ENCODE results near the gene CFLAR.

The CFLAR gene

DNA sequence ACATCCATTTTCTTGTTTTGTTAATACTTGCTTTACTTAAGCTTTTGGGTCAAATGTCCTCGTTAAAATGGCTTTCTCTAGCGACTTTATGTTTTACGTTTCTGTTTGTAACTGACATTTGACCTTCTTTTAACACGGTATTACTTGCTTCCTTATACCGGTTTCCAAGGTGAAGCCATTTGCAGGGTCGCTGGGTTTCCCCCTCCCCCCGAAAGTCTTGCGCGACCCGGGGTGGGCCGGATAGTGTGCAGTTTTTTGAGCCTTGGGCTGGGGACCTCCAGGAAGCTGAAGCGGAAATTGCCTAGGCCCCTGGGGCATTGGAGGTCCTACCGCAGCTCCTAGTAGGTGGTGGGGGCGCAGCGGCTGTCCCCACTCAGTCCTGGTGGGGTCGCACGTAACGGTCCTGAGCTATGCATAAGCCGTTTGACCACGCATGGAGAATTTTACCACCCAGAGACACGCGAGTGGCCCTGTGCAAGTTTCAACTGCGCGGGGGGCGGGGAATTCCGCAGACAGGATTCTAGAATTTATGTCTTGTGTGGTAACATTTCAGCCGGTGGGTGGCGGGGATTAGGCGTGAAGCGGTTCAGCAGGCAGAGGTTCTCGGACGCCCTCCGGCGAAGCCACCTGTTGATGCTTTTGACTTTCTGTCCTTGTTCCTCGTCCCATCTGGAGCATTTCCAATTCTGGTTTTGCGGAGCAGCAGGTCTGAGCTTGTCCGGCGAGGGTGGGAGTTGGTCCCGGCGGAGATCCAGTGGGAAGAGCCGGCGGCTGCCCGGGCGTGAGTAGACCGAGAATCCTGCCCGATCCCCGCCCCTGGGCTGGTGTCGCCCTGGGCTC, 2.4 kb downstream of the CFLAR start (continued):
- TF ChIP-seq, protein P1, sequence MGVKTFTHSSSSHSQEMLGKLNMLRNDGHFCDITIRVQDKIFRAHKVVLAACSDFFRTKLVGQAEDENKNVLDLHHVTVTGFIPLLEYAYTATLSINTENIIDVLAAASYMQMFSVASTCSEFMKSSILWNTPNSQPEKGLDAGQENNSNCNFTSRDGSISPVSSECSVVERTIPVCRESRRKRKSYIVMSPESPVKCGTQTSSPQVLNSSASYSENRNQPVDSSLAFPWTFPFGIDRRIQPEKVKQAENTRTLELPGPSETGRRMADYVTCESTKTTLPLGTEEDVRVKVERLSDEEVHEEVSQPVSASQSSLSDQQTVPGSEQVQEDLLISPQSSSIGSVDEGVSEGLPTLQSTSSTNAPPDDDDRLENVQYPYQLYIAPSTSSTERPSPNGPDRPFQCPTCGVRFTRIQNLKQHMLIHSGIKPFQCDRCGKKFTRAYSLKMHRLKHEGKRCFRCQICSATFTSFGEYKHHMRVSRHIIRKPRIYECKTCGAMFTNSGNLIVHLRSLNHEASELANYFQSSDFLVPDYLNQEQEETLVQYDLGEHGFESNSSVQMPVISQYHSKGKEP (tag by site-specific recombination; IDR thresholded peaks at IDR 0.05) = no peak
- no peak for TF ChIP-seq ZNF350 (tag by site-specific recombination; IDR thresholded peaks at IDR 0.05)
- no peak for TF ChIP-seq ZNF174 (tag by site-specific recombination; IDR thresholded peaks at IDR 0.05)
- TF ChIP-seq, protein P2, sequence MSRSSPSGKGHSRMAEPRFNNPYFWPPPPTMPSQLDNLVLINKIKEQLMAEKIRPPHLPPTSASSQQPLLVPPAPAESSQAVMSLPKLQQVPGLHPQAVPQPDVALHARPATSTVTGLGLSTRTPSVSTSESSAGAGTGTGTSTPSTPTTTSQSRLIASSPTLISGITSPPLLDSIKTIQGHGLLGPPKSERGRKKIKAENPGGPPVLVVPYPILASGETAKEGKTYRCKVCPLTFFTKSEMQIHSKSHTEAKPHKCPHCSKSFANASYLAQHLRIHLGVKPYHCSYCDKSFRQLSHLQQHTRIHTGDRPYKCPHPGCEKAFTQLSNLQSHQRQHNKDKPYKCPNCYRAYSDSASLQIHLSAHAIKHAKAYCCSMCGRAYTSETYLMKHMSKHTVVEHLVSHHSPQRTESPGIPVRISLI (tag by site-specific recombination; IDR thresholded peaks at IDR 0.05) = no peak
- TF ChIP-seq, protein P3, sequence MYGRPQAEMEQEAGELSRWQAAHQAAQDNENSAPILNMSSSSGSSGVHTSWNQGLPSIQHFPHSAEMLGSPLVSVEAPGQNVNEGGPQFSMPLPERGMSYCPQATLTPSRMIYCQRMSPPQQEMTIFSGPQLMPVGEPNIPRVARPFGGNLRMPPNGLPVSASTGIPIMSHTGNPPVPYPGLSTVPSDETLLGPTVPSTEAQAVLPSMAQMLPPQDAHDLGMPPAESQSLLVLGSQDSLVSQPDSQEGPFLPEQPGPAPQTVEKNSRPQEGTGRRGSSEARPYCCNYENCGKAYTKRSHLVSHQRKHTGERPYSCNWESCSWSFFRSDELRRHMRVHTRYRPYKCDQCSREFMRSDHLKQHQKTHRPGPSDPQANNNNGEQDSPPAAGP (tag by site-specific recombination; IDR thresholded peaks at IDR 0.05) = no peak; the same call in 1 of the 2 replicates
- no peak for TF ChIP-seq WT1 (tag by site-specific recombination; IDR thresholded peaks at IDR 0.05)
- no peak for TF ChIP-seq TCF7L2 (IDR thresholded peaks at IDR 0.05; ENCODE audit: borderline replicate concordance, low read depth, low read length)
- TF ChIP-seq, protein P4, sequence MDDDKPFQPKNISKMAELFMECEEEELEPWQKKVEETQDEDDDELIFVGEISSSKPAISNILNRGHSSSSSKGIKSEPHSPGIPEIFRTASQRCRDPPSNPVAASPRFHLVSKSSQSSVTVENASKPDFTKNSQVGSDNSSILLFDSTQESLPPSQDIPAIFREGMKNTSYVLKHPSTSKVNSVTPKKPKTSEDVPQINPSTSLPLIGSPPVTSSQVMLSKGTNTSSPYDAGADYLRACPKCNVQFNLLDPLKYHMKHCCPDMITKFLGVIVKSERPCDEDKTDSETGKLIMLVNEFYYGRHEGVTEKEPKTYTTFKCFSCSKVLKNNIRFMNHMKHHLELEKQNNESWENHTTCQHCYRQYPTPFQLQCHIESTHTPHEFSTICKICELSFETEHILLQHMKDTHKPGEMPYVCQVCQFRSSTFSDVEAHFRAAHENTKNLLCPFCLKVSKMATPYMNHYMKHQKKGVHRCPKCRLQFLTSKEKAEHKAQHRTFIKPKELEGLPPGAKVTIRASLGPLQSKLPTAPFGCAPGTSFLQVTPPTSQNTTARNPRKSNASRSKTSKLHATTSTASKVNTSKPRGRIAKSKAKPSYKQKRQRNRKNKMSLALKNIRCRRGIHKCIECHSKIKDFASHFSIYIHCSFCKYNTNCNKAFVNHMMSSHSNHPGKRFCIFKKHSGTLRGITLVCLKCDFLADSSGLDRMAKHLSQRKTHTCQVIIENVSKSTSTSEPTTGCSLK (tag by site-specific recombination; IDR thresholded peaks at IDR 0.05) = no peak
- TF ChIP-seq, protein P5, sequence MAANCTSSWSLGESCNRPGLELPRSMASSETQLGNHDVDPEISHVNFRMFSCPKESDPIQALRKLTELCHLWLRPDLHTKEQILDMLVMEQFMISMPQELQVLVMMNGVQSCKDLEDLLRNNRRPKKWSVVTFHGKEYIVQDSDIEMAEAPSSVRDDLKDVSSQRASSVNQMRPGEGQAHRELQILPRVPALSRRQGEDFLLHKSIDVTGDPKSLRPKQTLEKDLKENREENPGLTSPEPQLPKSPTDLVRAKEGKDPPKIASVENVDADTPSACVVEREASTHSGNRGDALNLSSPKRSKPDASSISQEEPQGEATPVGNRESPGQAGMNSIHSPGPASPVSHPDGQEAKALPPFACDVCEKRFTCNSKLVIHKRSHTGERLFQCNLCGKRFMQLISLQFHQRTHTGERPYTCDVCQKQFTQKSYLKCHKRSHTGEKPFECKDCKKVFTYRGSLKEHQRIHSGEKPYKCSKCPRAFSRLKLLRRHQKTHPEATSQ (tag by site-specific recombination; IDR thresholded peaks at IDR 0.05) = no peak; the same call in 1 of the 2 replicates
- no peak for TF ChIP-seq ZNF138 (tag by site-specific recombination; IDR thresholded peaks at IDR 0.05; ENCODE audit: borderline replicate concordance)
- TF ChIP-seq ZNF391 (tag by site-specific recombination; IDR thresholded peaks at IDR 0.05; ENCODE audit: borderline replicate concordance, low read depth) = no peak
- no peak for TF ChIP-seq ZNF324 (tag by site-specific recombination; IDR thresholded peaks at IDR 0.05)
- TF ChIP-seq ZNF121 (tag by site-specific recombination; IDR thresholded peaks at IDR 0.05) = peak; percentile 46; the same call in 1 of the 2 replicates
- no peak for TF ChIP-seq ZNF473 (tag by site-specific recombination; IDR thresholded peaks at IDR 0.05)
- no peak for TF ChIP-seq ZNF560 (tag by site-specific recombination; IDR thresholded peaks at IDR 0.05; ENCODE audit: borderline replicate concordance)
- TF ChIP-seq, protein P6, sequence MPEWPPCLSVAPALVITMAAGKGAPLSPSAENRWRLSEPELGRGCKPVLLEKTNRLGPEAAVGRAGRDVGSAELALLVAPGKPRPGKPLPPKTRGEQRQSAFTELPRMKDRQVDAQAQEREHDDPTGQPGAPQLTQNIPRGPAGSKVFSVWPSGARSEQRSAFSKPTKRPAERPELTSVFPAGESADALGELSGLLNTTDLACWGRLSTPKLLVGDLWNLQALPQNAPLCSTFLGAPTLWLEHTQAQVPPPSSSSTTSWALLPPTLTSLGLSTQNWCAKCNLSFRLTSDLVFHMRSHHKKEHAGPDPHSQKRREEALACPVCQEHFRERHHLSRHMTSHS (tag by site-specific recombination; IDR thresholded peaks at IDR 0.05) = no peak
- TF ChIP-seq ZNF202 (tag by site-specific recombination; IDR thresholded peaks at IDR 0.05; ENCODE audit: borderline replicate concordance) = no peak
- no peak for TF ChIP-seq ZNF571 (tag by site-specific recombination; IDR thresholded peaks at IDR 0.05)
- no peak for TF ChIP-seq ZNF777 (tag by site-specific recombination; IDR thresholded peaks at IDR 0.05; ENCODE audit: borderline replicate concordance)
- peak; percentile 83 for TF ChIP-seq ZFHX2 (tag by site-specific recombination; conservative IDR thresholded peaks at IDR 0.05)
- TF ChIP-seq ZNF600 (tag by site-specific recombination; IDR thresholded peaks at IDR 0.05) = peak; percentile 75
- no peak for TF ChIP-seq ZNF544 (tag by site-specific recombination; IDR thresholded peaks at IDR 0.05)
- TF ChIP-seq SP2 (tag by site-specific recombination; IDR thresholded peaks at IDR 0.05) = peak; percentile 38
- TF ChIP-seq ZNF792 (tag by site-specific recombination; IDR thresholded peaks at IDR 0.05) = no peak
- TF ChIP-seq ZNF37A (tag by site-specific recombination; IDR thresholded peaks at IDR 0.05) = no peak
- TF ChIP-seq ZNF76 (tag by site-specific recombination; IDR thresholded peaks at IDR 0.05; ENCODE audit: borderline replicate concordance, low read depth) = no peak
- TF ChIP-seq GLIS1 (tag by site-specific recombination; IDR thresholded peaks at IDR 0.05) = peak; percentile 98
- TF ChIP-seq, protein P7, sequence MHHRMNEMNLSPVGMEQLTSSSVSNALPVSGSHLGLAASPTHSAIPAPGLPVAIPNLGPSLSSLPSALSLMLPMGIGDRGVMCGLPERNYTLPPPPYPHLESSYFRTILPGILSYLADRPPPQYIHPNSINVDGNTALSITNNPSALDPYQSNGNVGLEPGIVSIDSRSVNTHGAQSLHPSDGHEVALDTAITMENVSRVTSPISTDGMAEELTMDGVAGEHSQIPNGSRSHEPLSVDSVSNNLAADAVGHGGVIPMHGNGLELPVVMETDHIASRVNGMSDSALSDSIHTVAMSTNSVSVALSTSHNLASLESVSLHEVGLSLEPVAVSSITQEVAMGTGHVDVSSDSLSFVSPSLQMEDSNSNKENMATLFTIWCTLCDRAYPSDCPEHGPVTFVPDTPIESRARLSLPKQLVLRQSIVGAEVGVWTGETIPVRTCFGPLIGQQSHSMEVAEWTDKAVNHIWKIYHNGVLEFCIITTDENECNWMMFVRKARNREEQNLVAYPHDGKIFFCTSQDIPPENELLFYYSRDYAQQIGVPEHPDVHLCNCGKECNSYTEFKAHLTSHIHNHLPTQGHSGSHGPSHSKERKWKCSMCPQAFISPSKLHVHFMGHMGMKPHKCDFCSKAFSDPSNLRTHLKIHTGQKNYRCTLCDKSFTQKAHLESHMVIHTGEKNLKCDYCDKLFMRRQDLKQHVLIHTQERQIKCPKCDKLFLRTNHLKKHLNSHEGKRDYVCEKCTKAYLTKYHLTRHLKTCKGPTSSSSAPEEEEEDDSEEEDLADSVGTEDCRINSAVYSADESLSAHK (tag by site-specific recombination; IDR thresholded peaks at IDR 0.05) = peak; percentile 36
- TF ChIP-seq ZFP41 (tag by site-specific recombination; IDR thresholded peaks at IDR 0.05; ENCODE audit: borderline replicate concordance) = no peak

All from HEK293 (cell line).